Subcutaneous adipose tissue (tissue), 4 donors: Measurements from ENCODE around the gene TLNRD1. TPM values are rescaled to one million over a fixed set of nuclear protein-coding genes. Genes with fewer than 3 reads are reported as not detected.

Experiments
- CTCF ChIP-seq: fragments of 450-650 bp; IDR thresholded peaks from one replicate; pipeline ENCODE4 v1.5.1; 2016; ENCODE audit warnings: low read depth, mild to moderate bottlenecking, control low read depth, antibody characterized with exemption, moderate library complexity
- small RNA-seq: library from RNA; depleted of rRNA; stranded (forward); fragments of <200 nt; gene quantifications from one replicate; pipeline ENCODE3, GENCODE V24; 2016
- total RNA-seq, 4 donors: library from RNA; depleted of rRNA; stranded (reverse); fragments of >200 nt; gene quantifications; one replicate each; pipeline ENCODE4 v1.1.0, GENCODE V29; 2016

The TLNRD1 gene
- total RNA-seq, 4 donors from 2014 or later = 10.3 to 33.5 (median 11.9) TPM

DNA sequence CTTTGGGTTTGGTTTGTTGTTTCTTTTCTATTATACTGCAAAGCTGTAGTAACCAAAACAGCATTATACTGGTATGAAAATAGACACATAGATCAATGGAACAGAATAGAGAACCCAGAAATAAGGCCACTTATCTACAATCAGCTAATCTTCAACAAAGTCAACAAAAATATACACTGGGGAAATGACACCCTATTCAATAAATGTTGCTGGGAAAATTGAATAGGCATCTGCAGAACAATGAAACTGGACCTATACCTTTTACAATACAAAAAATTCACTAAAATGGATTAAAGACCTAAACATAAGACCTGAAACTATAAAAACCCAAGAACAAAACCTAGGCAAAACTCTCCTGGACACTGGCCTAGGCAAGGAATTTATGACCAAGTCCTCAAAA is 52.9 kb downstream of the TLNRD1 start:
- TF ChIP-seq CTCF = no peak

DNA sequence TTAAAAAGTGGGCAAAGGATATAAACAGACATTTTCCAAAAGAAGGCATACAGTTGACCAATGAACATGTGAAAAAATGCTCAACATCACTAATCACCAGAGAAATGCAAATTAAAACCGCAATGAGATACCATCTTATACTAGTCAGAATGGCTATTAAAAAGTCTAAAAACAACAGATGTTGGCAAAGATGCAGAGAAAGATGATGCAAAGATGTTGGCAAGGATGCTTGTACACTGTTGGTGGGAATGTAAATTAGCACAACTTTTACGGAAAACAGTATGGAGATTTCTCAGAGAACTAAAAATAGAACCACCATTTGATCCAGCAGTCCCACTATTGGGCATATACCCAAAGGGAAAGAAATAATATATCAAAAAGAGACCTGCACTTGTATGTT is 53.5 kb downstream of the TLNRD1 start:
- TF ChIP-seq CTCF = no peak

Small RNA genes lying within 50 kb of the gene (small RNA-seq; reads per million reads assigned to genes)
- gene MIR4514 = not detected

Other genes starting within 250 kb of the TLNRD1 start
- gene CEMIP, start 221.6 kb upstream of the TLNRD1 start, total RNA-seq = under 1 TPM in 1 of 4 donors, not detected in 3; 0.17 TPM
- gene MESD, start 11.1 kb upstream of the TLNRD1 start, total RNA-seq = 10 to 100 TPM; 18.8 to 22.7 (median 21.5) TPM
- under 1 TPM in 2 of 4 donors, not detected in 2; 0.49 to 0.68 TPM for gene CFAP161, start 133.3 kb downstream of the TLNRD1 start, total RNA-seq
- 10 to 100 TPM; 28.1 to 40.8 (median 37.1) TPM for gene IL16, start 196.0 kb downstream of the TLNRD1 start, total RNA-seq